GM12865 (cell line): ENCODE measurements around the gene FGFR3.

Source experiments
- DNase-seq: peaks from one replicate; pipeline ENCODE4 v3.0.0; 2010; ENCODE audit warnings: low read depth
- H3K4me3 ChIP-seq: 2 replicates; pipeline ENCODE4 v1.5.1; 2011; ENCODE audit warnings: mild to moderate bottlenecking, low read depth, low read length, control low read depth
- TF ChIP-seq, protein P1 (sequence below): IDR thresholded peaks from 2 replicates; pipeline ENCODE4 v1.5.1; 2011; ENCODE audit warnings: low read length, control low read depth, low read depth, inconsistent platforms; ENCODE audit not compliant: insufficient read depth; ENCODE audit errors: missing control alignments

Gene FGFR3

DNA sequence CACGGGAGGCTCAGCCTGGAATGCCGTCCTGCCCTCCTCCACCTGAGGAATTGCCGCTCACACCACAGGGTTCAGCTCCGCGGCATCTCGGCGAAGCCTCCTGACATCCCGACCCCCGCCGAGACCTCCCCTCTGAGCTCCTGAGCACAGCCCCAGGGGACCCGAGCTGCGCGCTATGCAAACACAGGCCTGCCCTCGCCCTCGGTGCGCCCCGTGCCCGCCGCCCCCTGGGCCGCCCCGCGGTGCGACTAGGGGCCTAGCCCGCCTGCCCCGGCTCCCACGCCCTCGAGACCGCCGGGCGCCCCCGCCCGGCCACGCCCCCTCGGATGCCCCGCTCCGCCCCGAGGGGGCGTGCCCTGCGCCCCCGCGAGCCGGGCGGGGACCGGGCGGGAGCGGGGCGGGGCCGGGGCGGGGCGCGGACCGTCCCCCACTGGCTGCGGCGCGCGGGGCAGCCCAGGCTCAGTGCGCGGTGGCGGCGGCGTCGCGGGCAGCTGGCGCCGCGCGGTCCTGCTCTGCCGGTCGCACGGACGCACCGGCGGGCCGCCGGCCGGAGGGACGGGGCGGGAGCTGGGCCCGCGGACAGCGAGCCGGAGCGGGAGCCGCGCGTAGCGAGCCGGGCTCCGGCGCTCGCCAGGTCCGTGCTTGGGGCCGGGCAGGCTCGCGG is at the start of gene FGFR3:
FGFR3 (plus strand) TSS at position 462 of the 664 bp plus-strand sequence. CDS start 642 bp downstream, outside the sequence.
- H3K4me3 ChIP-seq, result no peak within 1 kb of the TSS
- peak; percentile 22 for DNase-seq
- TF ChIP-seq, protein P1, sequence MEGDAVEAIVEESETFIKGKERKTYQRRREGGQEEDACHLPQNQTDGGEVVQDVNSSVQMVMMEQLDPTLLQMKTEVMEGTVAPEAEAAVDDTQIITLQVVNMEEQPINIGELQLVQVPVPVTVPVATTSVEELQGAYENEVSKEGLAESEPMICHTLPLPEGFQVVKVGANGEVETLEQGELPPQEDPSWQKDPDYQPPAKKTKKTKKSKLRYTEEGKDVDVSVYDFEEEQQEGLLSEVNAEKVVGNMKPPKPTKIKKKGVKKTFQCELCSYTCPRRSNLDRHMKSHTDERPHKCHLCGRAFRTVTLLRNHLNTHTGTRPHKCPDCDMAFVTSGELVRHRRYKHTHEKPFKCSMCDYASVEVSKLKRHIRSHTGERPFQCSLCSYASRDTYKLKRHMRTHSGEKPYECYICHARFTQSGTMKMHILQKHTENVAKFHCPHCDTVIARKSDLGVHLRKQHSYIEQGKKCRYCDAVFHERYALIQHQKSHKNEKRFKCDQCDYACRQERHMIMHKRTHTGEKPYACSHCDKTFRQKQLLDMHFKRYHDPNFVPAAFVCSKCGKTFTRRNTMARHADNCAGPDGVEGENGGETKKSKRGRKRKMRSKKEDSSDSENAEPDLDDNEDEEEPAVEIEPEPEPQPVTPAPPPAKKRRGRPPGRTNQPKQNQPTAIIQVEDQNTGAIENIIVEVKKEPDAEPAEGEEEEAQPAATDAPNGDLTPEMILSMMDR, result no peak

DNA sequence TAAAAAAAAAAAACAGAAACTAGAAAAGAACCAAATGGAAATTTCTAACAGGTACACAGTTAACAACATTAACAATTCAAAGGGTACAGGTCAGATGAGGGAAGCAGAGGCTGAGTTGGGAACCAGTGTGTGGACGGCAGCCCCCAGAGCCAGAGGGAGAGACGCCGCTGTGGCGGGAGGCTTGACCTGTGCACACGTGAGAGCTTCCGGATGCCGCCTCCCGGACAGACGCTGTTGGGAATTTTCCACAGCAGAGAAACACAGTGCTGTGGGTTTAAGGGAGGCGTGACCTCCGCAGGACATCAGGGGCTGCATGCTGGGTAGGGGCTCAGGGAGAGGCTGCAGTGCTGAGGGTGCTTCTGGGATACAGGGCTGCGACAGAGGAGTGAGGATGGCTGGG is 49.5 kb upstream of the FGFR3 start:
- no peak for DNase-seq
- H3K4me3 ChIP-seq, result no peak overlapping the region
- TF ChIP-seq, protein P1, result no peak

DNA sequence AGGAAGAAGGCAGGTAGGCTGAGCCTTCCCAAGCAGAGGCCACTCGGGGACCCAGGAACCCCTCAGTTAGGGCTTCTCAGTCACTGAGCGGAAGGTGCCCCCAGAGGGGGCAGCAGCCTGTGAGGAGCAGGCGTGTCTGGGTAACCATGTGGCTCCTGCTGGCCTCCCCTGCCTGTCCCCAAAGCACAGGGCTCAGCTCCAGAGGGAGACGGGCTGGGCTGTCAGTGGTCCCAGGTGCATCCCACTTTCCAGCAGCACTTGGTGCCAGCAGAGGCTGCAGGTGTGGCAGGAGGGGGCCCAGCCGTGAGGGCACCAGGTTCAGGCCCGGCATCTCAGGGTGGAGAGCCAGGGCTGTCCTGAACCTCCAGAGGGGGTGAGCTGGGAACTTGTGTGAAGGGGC is 49.1 kb upstream of the FGFR3 start:
- no peak for DNase-seq
- TF ChIP-seq, protein P1, result no peak
- no peak overlapping the region for H3K4me3 ChIP-seq

DNA sequence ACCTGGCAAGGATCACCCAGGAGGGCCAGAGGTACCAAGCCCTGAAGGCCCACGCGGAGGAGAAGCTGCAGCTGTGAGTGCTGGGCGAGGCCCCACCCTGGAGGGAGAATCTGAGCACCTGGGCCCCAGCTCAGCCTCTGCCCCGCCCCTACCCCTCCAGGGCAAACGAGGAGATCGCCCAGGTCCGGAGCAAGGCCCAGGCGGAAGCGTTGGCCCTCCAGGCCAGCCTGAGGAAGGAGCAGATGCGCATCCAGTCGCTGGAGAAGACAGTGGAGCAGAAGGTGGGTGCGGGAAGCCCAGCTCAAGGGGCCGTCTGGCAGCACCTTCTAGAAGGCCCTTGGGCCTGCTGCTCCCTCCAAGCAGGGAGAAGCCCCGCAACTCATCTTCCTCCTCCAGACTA is 48.5 kb upstream of the FGFR3 start:
- TF ChIP-seq, protein P1, result no peak
- H3K4me3 ChIP-seq, result no peak overlapping the region
- no peak for DNase-seq

DNA sequence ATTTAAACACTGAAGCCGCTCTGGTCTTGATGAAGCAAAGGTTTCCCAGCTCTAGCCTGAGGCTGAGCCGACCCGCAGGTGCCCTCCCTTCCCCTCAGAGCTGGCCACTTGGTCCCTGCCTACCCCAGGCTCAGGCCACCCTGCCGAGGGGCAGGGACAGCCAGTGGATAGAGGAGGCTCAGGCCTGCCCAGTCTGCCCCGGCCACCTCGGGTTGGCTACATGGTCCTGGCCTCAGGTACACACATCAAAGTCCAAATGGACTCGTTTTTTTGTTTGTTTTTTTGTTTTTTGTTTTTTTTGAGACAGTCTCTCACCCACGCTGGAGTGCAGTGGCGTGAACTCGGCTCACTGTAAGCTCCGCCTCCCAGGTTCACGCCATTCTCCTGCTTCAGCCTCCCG is 47.9 kb upstream of the FGFR3 start:
- H3K4me3 ChIP-seq, result no peak overlapping the region
- DNase-seq, result no peak

DNA sequence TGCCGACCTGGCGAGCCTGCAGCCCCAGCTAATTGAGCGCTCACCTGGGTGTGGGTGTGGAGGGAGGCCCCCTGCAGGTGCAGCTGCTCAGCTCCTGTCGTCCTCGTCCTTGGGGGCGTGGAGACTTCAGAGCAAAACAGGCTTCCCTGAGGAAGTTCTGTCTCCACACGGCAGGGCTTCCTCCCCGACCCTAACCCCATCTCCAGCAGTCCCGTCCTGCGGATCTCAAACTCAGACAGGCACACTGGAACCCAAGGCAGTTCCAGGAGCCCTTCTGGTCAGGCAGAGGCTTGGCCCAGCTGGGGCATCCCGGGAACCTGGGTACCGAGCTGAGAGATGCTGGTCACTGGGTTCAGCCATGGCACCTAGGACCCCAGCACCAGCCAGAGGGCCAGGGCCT is 47.4 kb upstream of the FGFR3 start:
- no peak for DNase-seq
- no peak overlapping the region for H3K4me3 ChIP-seq
- TF ChIP-seq, protein P1, result no peak

More for the DNA sequence above, 47.9 kb upstream of the FGFR3 start:
- TF ChIP-seq, protein P1, result no peak

DNA sequence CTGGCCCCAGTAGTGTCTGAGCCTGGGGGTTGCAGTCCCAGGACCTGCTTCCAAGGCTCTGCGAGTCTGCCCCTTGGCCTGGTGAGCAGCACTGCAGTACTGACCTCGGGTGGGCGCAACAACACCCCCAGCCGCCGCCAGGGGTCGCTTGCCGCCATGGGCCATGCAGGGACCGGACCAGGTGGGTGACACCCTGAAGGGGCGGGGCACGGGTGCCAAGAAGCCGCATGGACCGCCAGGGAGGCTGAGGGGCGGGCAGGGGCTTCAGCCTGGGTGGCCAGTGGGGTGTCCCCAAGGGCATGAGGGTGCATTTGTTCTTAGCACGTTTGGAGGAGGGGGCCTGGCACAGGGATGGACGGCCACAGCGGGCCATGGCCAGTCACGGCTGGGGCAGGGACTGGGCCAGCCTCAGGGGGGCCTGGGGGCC is 46.8 kb upstream of the FGFR3 start:
- TF ChIP-seq, protein P1, result peak; percentile 84
- no peak overlapping the region for H3K4me3 ChIP-seq
- peak; percentile 88 for DNase-seq
